ENCODE data around the gene COL8A2.
A peak's percentile ranks its signal among the peaks of the same experiment; 100 is the strongest.

The COL8A2 gene

DNA sequence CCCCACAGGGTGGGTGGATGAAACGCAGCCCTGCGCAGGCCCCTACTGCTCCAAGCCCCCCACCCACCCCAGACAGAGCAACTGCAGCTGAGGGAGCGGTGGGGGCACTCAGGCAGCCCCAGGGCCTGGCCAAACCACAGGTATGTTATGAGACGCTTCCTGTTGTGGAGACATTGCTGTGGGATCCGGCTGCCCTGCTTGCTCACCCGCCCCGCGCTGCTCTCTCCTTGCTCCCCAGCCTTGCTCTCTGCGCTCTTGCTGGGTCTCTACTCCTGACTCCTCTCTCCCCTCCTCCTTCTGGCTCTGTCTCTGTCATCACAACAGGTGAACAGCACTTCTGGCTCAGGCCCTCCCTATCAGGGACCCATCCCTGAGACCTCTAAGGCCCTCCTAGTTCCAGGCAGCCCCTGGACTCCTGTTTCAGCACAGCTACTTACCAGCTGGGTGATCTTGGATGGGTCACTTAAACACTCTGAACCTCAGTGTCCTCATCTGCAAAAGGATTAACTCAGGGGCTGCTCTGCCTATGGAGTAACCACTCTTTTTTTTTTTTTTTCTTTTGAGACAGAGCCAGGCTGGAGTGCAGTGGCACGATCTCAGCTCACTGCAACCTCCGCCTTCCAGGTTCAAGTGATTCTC, 15.9 kb downstream of the COL8A2 start:
- peak overlapping the region; percentile 48 for H3K27ac ChIP-seq (ENCODE audit: poor library complexity, severe bottlenecking)
- H3K36me3 ChIP-seq (ENCODE audit: low read depth), result no peaks in the 10 kb centered on the region
- peaks cover 10% of the 10 kb centered on the region for H3K4me1 ChIP-seq (ENCODE audit: insufficient read depth, poor library complexity, severe bottlenecking)
- H3K9me3 ChIP-seq (ENCODE audit: severe bottlenecking), result no peaks in the 10 kb centered on the region
- DNase-seq (ENCODE audit: low spot score) (no peak), ATAC-seq (ENCODE audit: low read depth) (peak; percentile 98)
- H3K27me3 ChIP-seq (ENCODE audit: insufficient read depth, poor library complexity, severe bottlenecking), result no peaks in the 10 kb centered on the region
- H3K4me3 ChIP-seq (ENCODE audit: severe bottlenecking), result no peak overlapping the region
- TF ChIP-seq, protein P1, sequence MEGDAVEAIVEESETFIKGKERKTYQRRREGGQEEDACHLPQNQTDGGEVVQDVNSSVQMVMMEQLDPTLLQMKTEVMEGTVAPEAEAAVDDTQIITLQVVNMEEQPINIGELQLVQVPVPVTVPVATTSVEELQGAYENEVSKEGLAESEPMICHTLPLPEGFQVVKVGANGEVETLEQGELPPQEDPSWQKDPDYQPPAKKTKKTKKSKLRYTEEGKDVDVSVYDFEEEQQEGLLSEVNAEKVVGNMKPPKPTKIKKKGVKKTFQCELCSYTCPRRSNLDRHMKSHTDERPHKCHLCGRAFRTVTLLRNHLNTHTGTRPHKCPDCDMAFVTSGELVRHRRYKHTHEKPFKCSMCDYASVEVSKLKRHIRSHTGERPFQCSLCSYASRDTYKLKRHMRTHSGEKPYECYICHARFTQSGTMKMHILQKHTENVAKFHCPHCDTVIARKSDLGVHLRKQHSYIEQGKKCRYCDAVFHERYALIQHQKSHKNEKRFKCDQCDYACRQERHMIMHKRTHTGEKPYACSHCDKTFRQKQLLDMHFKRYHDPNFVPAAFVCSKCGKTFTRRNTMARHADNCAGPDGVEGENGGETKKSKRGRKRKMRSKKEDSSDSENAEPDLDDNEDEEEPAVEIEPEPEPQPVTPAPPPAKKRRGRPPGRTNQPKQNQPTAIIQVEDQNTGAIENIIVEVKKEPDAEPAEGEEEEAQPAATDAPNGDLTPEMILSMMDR (IDR thresholded peaks at IDR 0.05; ENCODE audit: poor library complexity, severe bottlenecking), result no peak

DNA sequence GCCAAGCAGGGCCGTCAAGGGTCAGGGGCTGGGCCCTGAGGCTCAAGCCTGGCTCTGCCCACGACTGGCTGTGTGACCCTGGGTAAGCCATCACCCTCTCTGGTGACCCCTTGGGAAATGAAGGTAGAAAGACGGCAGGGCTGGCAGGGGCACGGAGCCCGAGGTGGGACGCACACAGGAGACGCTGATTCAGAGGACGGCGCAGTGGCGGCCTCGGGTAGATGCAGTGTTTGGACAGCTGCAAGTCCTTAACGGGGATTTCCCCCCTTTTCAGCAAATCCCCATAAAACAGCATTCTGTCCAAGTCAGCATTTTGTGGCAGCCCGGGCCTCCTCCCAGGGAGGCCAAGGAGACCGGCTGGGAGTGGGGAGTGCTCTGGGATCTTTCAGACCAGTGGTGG, 16.7 kb downstream of the COL8A2 start:
- TF ChIP-seq, protein P1 (IDR thresholded peaks at IDR 0.05; ENCODE audit: poor library complexity, severe bottlenecking), result no peak
- Histone ChIP-seq H3K36me3 (ENCODE audit: low read depth) (no peaks in the 10 kb centered on the region), H3K27ac (ENCODE audit: poor library complexity, severe bottlenecking) (peak overlapping the region; percentile 48), H3K4me1 (ENCODE audit: insufficient read depth, poor library complexity, severe bottlenecking) (peaks cover 10% of the 10 kb centered on the region), H3K4me3 (ENCODE audit: severe bottlenecking) (no peak overlapping the region), H3K9me3 (ENCODE audit: severe bottlenecking) (no peaks in the 10 kb centered on the region), H3K27me3 (ENCODE audit: insufficient read depth, poor library complexity, severe bottlenecking) (no peaks in the 10 kb centered on the region)
- no peak for ATAC-seq (ENCODE audit: low read depth)
- no peak for DNase-seq (ENCODE audit: low spot score)

DNA sequence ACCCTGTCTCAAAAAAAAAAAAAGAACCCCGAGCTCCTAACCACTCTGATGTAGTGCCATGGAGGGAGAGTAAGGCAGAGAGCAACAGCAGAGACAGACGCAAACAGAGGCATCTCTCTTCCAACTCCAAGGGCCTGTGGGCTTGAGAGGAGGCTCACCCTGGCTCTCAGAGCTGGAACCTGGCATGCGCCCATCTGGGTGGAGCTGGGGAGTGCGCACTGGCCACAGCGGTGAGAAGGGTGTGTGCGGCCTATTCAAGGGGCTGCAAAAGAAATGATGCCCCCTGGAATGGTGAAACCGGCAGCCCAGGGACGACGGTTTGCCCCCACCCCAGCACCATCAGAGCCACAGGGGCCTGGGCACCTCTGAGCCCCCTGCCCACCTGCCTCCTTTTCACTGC, 17.6 kb downstream of the COL8A2 start:
- Histone ChIP-seq H3K4me1 (ENCODE audit: insufficient read depth, poor library complexity, severe bottlenecking) (peaks cover 10% of the 10 kb centered on the region), H3K27me3 (ENCODE audit: insufficient read depth, poor library complexity, severe bottlenecking) (no peaks in the 10 kb centered on the region), H3K36me3 (ENCODE audit: low read depth) (no peaks in the 10 kb centered on the region), H3K27ac (ENCODE audit: poor library complexity, severe bottlenecking) (no peak overlapping the region), H3K9me3 (ENCODE audit: severe bottlenecking) (no peaks in the 10 kb centered on the region), H3K4me3 (ENCODE audit: severe bottlenecking) (no peak overlapping the region)
- ATAC-seq (ENCODE audit: low read depth) (no peak), DNase-seq (ENCODE audit: low spot score) (no peak)
- TF ChIP-seq, protein P1 (IDR thresholded peaks at IDR 0.05; ENCODE audit: poor library complexity, severe bottlenecking), result no peak

DNA sequence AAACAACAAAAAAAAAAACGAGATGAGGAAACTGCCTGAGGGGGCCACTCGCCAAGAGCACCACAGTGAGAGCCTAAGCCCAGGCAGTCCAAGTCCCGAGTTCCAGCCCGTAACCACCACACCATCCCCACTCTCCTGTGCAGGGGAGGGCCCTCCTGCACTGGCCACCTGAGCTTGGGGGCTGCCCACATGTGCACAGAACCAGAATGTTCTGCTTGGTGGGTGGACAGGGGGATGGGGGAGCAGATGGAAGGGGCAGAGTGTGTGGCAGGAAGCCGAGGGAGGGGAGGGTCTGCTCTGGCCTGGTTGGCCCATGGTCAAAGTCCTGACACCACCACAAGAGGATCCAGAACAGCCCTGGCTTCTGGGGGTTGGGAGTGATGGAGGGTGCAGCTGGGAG, 18.8 kb downstream of the COL8A2 start:
- peaks cover 10% of the 10 kb centered on the region for H3K4me1 ChIP-seq (ENCODE audit: insufficient read depth, poor library complexity, severe bottlenecking)
- TF ChIP-seq, protein P1 (IDR thresholded peaks at IDR 0.05; ENCODE audit: poor library complexity, severe bottlenecking), result no peak
- H3K36me3 ChIP-seq (ENCODE audit: low read depth), result no peaks in the 10 kb centered on the region
- H3K27ac ChIP-seq (ENCODE audit: poor library complexity, severe bottlenecking), result no peak overlapping the region
- H3K9me3 ChIP-seq (ENCODE audit: severe bottlenecking), result no peaks in the 10 kb centered on the region
- no peaks in the 10 kb centered on the region for H3K27me3 ChIP-seq (ENCODE audit: insufficient read depth, poor library complexity, severe bottlenecking)
- DNase-seq (ENCODE audit: low spot score) (no peak), ATAC-seq (ENCODE audit: low read depth) (no peak)
- H3K4me3 ChIP-seq (ENCODE audit: severe bottlenecking), result no peak overlapping the region

DNA sequence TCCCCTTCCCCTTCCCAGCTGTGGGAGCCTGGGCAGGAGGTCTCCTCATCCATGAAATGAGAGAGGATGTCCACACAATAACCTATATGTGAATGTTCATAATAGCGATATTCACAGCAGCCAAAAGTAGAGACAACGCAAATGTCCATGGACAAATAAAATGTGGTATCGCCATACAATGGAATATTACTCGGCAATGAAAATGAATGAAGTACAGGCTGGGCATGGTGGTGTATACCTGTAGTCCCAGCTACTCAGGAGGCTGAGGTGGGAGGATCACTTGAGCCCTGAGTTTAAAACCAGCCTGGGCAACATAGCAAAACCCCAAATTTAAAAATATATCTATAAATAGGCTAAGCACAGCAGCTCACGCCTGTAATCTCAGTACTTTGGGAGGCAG, 23.5 kb downstream of the COL8A2 start:
- no peaks in the 10 kb centered on the region for H3K27me3 ChIP-seq (ENCODE audit: insufficient read depth, poor library complexity, severe bottlenecking)

More for the DNA sequence above, 23.5 kb downstream of the COL8A2 start:
- DNase-seq (ENCODE audit: low spot score) (no peak), ATAC-seq (ENCODE audit: low read depth) (no peak)
- Histone ChIP-seq H3K27ac (ENCODE audit: poor library complexity, severe bottlenecking) (no peak overlapping the region), H3K4me3 (ENCODE audit: severe bottlenecking) (no peak overlapping the region), H3K9me3 (ENCODE audit: severe bottlenecking) (no peaks in the 10 kb centered on the region), H3K4me1 (ENCODE audit: insufficient read depth, poor library complexity, severe bottlenecking) (no peaks in the 10 kb centered on the region), H3K36me3 (ENCODE audit: low read depth) (no peaks in the 10 kb centered on the region)
- TF ChIP-seq, protein P1 (IDR thresholded peaks at IDR 0.05; ENCODE audit: poor library complexity, severe bottlenecking), result no peak

All from RWPE2 (cell line).